H1 (cell line): ENCODE measurements around the gene AOPEP.

Experiments
- BCL11A ChIP-seq, 2 experiments: IDR thresholded peaks; one replicate each; pipeline ENCODE4 v1.6.1; 2011; ENCODE audit warnings: low read depth in 2 of 2, low read length in 2 of 2, mild to moderate bottlenecking in 2 of 2
- BRCA1 ChIP-seq: IDR thresholded peaks from 2 replicates; pipeline ENCODE4 v1.6.1; 2012; ENCODE audit warnings: low read depth, low read length, improper control_type of control experiment
- CREB1 ChIP-seq: IDR thresholded peaks from 2 replicates; pipeline ENCODE4 v1.6.1; 2012; ENCODE audit warnings: inconsistent platforms
- CTCF ChIP-seq, 3 experiments: IDR thresholded peaks; 1 replicate in 2 of 3; 2 replicates in 1 of 3; pipeline versions ENCODE4 v1.5.1 to v1.6.1; 2011; ENCODE audit warnings: low read length in 3 of 3, mild to moderate bottlenecking in 3 of 3, inconsistent platforms in 2 of 3, low read depth in 1 of 3, moderate library complexity in 1 of 3; ENCODE audit not compliant: insufficient read depth in 1 of 3; ENCODE audit errors: control extremely low read depth in 1 of 3
- EZH2 ChIP-seq: fragments of 200-600 bp; sonication (generic); IDR thresholded peaks from 2 replicates; pipeline ENCODE4 v1.7.1; 2012; ENCODE audit warnings: low read depth, mild to moderate bottlenecking, moderate library complexity, low read length, inconsistent platforms; ENCODE audit not compliant: severe bottlenecking
- JUN ChIP-seq: IDR thresholded peaks from 2 replicates; pipeline ENCODE4 v1.6.1; 2011; ENCODE audit warnings: low read depth, mild to moderate bottlenecking, improper control_type of control experiment, low read length
- POLR2AphosphoS5 ChIP-seq: IDR thresholded peaks from 2 replicates; pipeline ENCODE4 v1.6.1; 2011; ENCODE audit warnings: low read depth, low read length
- RAD21 ChIP-seq, 2 experiments: IDR thresholded peaks in 1 of 2; conservative IDR thresholded peaks in 1 of 2; 2 replicates each; pipeline ENCODE4 v1.6.1; 2011; ENCODE audit warnings: low read depth in 2 of 2, low read length in 2 of 2, improper control_type of control experiment in 1 of 2, inconsistent platforms in 1 of 2, mild to moderate bottlenecking in 1 of 2, moderate library complexity in 1 of 2
- SIN3A ChIP-seq, 2 experiments: IDR thresholded peaks in 1 of 2; conservative IDR thresholded peaks in 1 of 2; 2 replicates each; pipeline ENCODE4 v1.6.1; 2011 to 2012; ENCODE audit warnings: low read length in 2 of 2, improper control_type of control experiment in 1 of 2, low read depth in 1 of 2, mild to moderate bottlenecking in 1 of 2
- SIX5 ChIP-seq: IDR thresholded peaks from 2 replicates; pipeline ENCODE4 v1.6.1; 2011; ENCODE audit warnings: mild to moderate bottlenecking, low read depth, low read length

- no peak for TF ChIP-seq CTCF (IDR thresholded peaks at IDR 0.05; ENCODE audit: control extremely low read depth in 1 of 3, insufficient read depth in 1 of 3, low read depth in 1 of 3, low read length in 3 of 3)
- TF ChIP-seq BCL11A (IDR thresholded peaks at IDR 0.05; ENCODE audit: low read depth in 2 of 2, low read length in 2 of 2): no peak
- TF ChIP-seq EZH2: no peak
- TF ChIP-seq SIX5: no peak
- no peak for TF ChIP-seq JUN
- TF ChIP-seq SIN3A (conservative IDR thresholded peaks at IDR 0.05 in 1 of 2, IDR thresholded peaks at IDR 0.05 in 1 of 2; ENCODE audit: low read depth in 1 of 2, low read length in 2 of 2): no peak
- TF ChIP-seq POLR2AphosphoS5: no peak
- TF ChIP-seq CREB1: no peak
- TF ChIP-seq BRCA1: no peak
- TF ChIP-seq RAD21 (IDR thresholded peaks at IDR 0.05 in 1 of 2, conservative IDR thresholded peaks at IDR 0.05 in 1 of 2; ENCODE audit: low read depth in 2 of 2, low read length in 2 of 2): no peak
Measured at GRCh38 chr9:95075700-95076099, 349.2 kb downstream of the AOPEP start.
